ENCODE data around the gene TFDP2. TPM values are rescaled to one million over a fixed set of nuclear protein-coding genes. Genes with fewer than 3 reads are reported as not detected.

TFDP2 gene
- total RNA-seq, 1 donor from 2014 or later, result 173 TPM

- Histone ChIP-seq H3F3A (ENCODE audit: low read depth) (no peaks in the 10 kb centered on the region), H3K4me3 (no peak overlapping the region), H4K20me1 (ENCODE audit: low read depth) (peaks cover 15% of the 10 kb centered on the region), H3K36me3 (peaks cover 8% of the 10 kb centered on the region), H3K27ac (no peak overlapping the region), H3K4me2 (no peak overlapping the region), H3K27me3 (no peaks in the 10 kb centered on the region), H2AFZ (replicated peaks) (no peak overlapping the region), H3K4me1 (no peaks in the 10 kb centered on the region), H3K9ac (no peak overlapping the region), H3K79me2 (ENCODE audit: low read depth) (peaks cover 36% of the 10 kb centered on the region), H3K9me3 (ENCODE audit: low read depth) (no peaks in the 10 kb centered on the region)
- H3K4me1 Mint-ChIP-seq, result peaks cover 7% of the 10 kb centered on the region
- TF ChIP-seq, protein P1, sequence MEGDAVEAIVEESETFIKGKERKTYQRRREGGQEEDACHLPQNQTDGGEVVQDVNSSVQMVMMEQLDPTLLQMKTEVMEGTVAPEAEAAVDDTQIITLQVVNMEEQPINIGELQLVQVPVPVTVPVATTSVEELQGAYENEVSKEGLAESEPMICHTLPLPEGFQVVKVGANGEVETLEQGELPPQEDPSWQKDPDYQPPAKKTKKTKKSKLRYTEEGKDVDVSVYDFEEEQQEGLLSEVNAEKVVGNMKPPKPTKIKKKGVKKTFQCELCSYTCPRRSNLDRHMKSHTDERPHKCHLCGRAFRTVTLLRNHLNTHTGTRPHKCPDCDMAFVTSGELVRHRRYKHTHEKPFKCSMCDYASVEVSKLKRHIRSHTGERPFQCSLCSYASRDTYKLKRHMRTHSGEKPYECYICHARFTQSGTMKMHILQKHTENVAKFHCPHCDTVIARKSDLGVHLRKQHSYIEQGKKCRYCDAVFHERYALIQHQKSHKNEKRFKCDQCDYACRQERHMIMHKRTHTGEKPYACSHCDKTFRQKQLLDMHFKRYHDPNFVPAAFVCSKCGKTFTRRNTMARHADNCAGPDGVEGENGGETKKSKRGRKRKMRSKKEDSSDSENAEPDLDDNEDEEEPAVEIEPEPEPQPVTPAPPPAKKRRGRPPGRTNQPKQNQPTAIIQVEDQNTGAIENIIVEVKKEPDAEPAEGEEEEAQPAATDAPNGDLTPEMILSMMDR (IDR thresholded peaks at IDR 0.05), result no peak
- TF ChIP-seq EZH2phosphoT487 (IDR thresholded peaks at IDR 0.05) (no peak), EZH2 (IDR thresholded peaks at IDR 0.05) (no peak)
- no peaks in the 10 kb centered on the region for H3K9me3 Mint-ChIP-seq
- peaks cover 19% of the 10 kb centered on the region for H3K36me3 Mint-ChIP-seq
- DNase-seq (ENCODE audit: low spot score), result no peak
- H3K27ac Mint-ChIP-seq, result no peak overlapping the region
- H3K27me3 Mint-ChIP-seq (ENCODE audit: insufficient read depth, low read depth), result no peaks in the 10 kb centered on the region
- H3K4me3 Mint-ChIP-seq, result no peak overlapping the region
Measured at GRCh38 chr3:141996437-141996836, 152.9 kb downstream of the TFDP2 start.

DNA sequence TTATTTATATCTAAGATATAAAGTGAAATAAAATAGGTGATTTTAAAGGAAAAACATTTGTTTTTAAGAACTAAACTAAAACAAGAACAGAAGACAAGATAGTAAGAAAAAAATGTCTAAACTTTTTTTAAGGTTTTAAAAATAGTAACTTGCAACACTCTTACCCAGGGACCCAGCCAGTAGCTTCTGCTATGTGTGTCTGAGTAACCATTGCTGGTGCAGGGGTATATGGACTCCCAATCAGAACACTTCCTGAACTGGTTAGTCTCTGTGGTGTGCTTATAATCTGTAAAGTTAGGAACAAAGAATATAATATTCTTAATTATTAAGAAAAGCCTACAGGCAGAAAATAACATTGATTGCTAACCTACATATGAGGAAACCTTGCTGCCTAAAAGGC lies 154.5 kb downstream of the TFDP2 start:
- no peak for TF ChIP-seq EZH2 (IDR thresholded peaks at IDR 0.05)
- TF ChIP-seq, protein P1 (IDR thresholded peaks at IDR 0.05), result no peak
- no peak for TF ChIP-seq EZH2phosphoT487 (IDR thresholded peaks at IDR 0.05)
- H3K4me1 ChIP-seq, result no peaks in the 10 kb centered on the region
- H3F3A ChIP-seq (ENCODE audit: low read depth), result no peaks in the 10 kb centered on the region
- no peak overlapping the region for H3K9ac ChIP-seq
- H3K27me3 Mint-ChIP-seq (ENCODE audit: insufficient read depth, low read depth), result no peaks in the 10 kb centered on the region
- H3K4me1 Mint-ChIP-seq, result peaks cover 5% of the 10 kb centered on the region
- no peak overlapping the region for H3K4me3 Mint-ChIP-seq
- H3K9me3 ChIP-seq (ENCODE audit: low read depth), result no peaks in the 10 kb centered on the region
- H3K36me3 Mint-ChIP-seq, result peaks cover 13% of the 10 kb centered on the region
- H4K20me1 ChIP-seq (ENCODE audit: low read depth), result peaks cover 15% of the 10 kb centered on the region
- H3K9me3 Mint-ChIP-seq, result no peaks in the 10 kb centered on the region
- H3K79me2 ChIP-seq (ENCODE audit: low read depth), result peaks cover 24% of the 10 kb centered on the region
- H2AFZ ChIP-seq (replicated peaks), result no peak overlapping the region
- H3K4me2 ChIP-seq, result no peak overlapping the region
- H3K27ac ChIP-seq, result no peak overlapping the region
- no peak overlapping the region for H3K27ac Mint-ChIP-seq
- peaks cover 16% of the 10 kb centered on the region for H3K36me3 ChIP-seq
- no peak for DNase-seq (ENCODE audit: low spot score)
- no peak overlapping the region for H3K4me3 ChIP-seq
- no peaks in the 10 kb centered on the region for H3K27me3 ChIP-seq

GRCh38 chr3:141992512-141992911 lies 156.8 kb downstream of the TFDP2 start:
- TF ChIP-seq EZH2 (IDR thresholded peaks at IDR 0.05) (no peak), EZH2phosphoT487 (IDR thresholded peaks at IDR 0.05) (no peak)
- TF ChIP-seq, protein P1 (IDR thresholded peaks at IDR 0.05), result no peak
- Histone ChIP-seq H4K20me1 (ENCODE audit: low read depth) (peaks cover 12% of the 10 kb centered on the region), H3K4me2 (no peak overlapping the region), H3K27ac (no peak overlapping the region), H3F3A (ENCODE audit: low read depth) (no peaks in the 10 kb centered on the region), H2AFZ (replicated peaks) (no peak overlapping the region), H3K36me3 (peaks cover 16% of the 10 kb centered on the region), H3K79me2 (ENCODE audit: low read depth) (peaks cover 17% of the 10 kb centered on the region), H3K9me3 (ENCODE audit: low read depth) (no peaks in the 10 kb centered on the region), H3K27me3 (no peaks in the 10 kb centered on the region), H3K9ac (no peak overlapping the region), H3K4me3 (no peak overlapping the region), H3K4me1 (no peaks in the 10 kb centered on the region)
- no peaks in the 10 kb centered on the region for H3K27me3 Mint-ChIP-seq (ENCODE audit: insufficient read depth, low read depth)
- DNase-seq (ENCODE audit: low spot score), result no peak
- H3K4me1 Mint-ChIP-seq, result peaks cover 5% of the 10 kb centered on the region
- H3K27ac Mint-ChIP-seq, result no peak overlapping the region
- H3K9me3 Mint-ChIP-seq, result no peaks in the 10 kb centered on the region
- no peak overlapping the region for H3K4me3 Mint-ChIP-seq
- peaks cover 14% of the 10 kb centered on the region for H3K36me3 Mint-ChIP-seq
